Stomach (tissue), 9 donors: ENCODE data around the gene DPP7. TPM values are rescaled to one million over a fixed set of nuclear protein-coding genes. Genes with fewer than 3 reads are reported as not detected.
"Not testable (repeated sequence)": the region's sequence is repeated elsewhere in the genome, so short reads cannot be mapped to it uniquely, and the experiment has no call there.

Experiments
- DNase-seq, 2 donors: peaks; one replicate each; pipeline versions ENCODE4 v3.0.0 to v3.0.0-alpha.2; 2013 to 2019
- H3K27ac ChIP-seq, 5 donors: fragments of 200-600 bp in 4 of 5; sonication (generic) in 4 of 5; one replicate each; pipeline ENCODE4 v1.5.1; 2013 to 2019; ENCODE audit warnings: mild to moderate bottlenecking in 1 of 5, moderate library complexity in 1 of 5
- H3K27me3 ChIP-seq, 3 donors: fragments of 200-600 bp; sonication (generic); one replicate each; pipeline ENCODE4 v1.5.1; 2017 to 2019; ENCODE audit warnings: mixed run types in 1 of 3
- H3K36me3 ChIP-seq, 4 donors: fragments of 200-600 bp; sonication (generic); 1 replicate in 3 of 4; 2 replicates in 1 of 4; pipeline ENCODE4 v1.5.1; 2016 to 2019
- H3K4me1 ChIP-seq, 4 donors: fragments of 200-600 bp; sonication (generic); one replicate each; pipeline ENCODE4 v1.5.1; 2016 to 2019
- H3K4me3 ChIP-seq, 4 donors: fragments of 200-600 bp; sonication (generic) in 3 of 4; one replicate each; pipeline ENCODE4 v1.5.1; 2016 to 2019; ENCODE audit warnings: mild to moderate bottlenecking in 1 of 4
- H3K9me3 ChIP-seq, 4 donors: fragments of 200-600 bp; sonication (generic); one replicate each; pipeline ENCODE4 v1.5.1; 2016 to 2019
- CTCF ChIP-seq, 7 experiments: fragments of 450-650 bp in 4 of 7; fragments of 200-600 bp in 3 of 7; sonication (generic) in 3 of 7; IDR thresholded peaks; one replicate each; pipeline ENCODE4 v1.5.1; 2016 to 2019; ENCODE audit warnings: antibody characterized with exemption in 7 of 7, control low read depth in 2 of 7, mild to moderate bottlenecking in 1 of 7
- EP300 ChIP-seq: sonication (generic); formaldehyde crosslinking; IDR thresholded peaks from one replicate; pipeline ENCODE4 v1.6.1; 2017; ENCODE audit warnings: antibody characterized with exemption
- POLR2A ChIP-seq, 4 donors: fragments of 450-650 bp; IDR thresholded peaks; one replicate each; pipeline ENCODE4 v1.6.1; 2016; ENCODE audit warnings: antibody characterized with exemption in 4 of 4, control low read depth in 2 of 4, mild to moderate bottlenecking in 1 of 4, moderate library complexity in 1 of 4
- POLR2AphosphoS5 ChIP-seq, 3 donors: sonication (generic); formaldehyde crosslinking; IDR thresholded peaks; one replicate each; pipeline ENCODE4 v1.6.1; 2016; ENCODE audit warnings: antibody characterized with exemption in 3 of 3
- WGBS, 5 donors: extraction: QIAGEN DNeasy Blood & Tissue Kit in 3 of 5; methylation state at CpG; one replicate each; pipeline versions ENCODE4 v1.1.5 to v1.1.7; 2013 to 2018; 5-methylcytosine and 5-hydroxymethylcytosine counted together
- intact Hi-C: fragments of 100-400 bp; cut with DNase I; formaldehyde crosslinking; loops from one replicate; pipeline ENCODE4 v1.15.1; 2023; ENCODE audit warnings: low total_unique reads
- polyA plus RNA-seq, 3 donors: library from polyadenylated mRNA; stranded (reverse); fragments of 200-250 nt; gene quantifications; one replicate each; pipeline ENCODE4 v1.2.3, GENCODE V29; 2013
- total RNA-seq, 5 donors: library from RNA; depleted of rRNA; stranded (reverse); fragments of >200 nt; gene quantifications; one replicate each; pipeline versions ENCODE4 v1.1.0 to v1.2.3, GENCODE V29; 2014 to 2016
- donor health status: healthy with polysubstance abuse.
- donor health status: Bipolar disorder and iron deficiency.
- donor health status: healthy.

The DPP7 gene
- total and polyA plus RNA-seq, 8 donors = 25.9 to 346 (median 199) TPM

DNA sequence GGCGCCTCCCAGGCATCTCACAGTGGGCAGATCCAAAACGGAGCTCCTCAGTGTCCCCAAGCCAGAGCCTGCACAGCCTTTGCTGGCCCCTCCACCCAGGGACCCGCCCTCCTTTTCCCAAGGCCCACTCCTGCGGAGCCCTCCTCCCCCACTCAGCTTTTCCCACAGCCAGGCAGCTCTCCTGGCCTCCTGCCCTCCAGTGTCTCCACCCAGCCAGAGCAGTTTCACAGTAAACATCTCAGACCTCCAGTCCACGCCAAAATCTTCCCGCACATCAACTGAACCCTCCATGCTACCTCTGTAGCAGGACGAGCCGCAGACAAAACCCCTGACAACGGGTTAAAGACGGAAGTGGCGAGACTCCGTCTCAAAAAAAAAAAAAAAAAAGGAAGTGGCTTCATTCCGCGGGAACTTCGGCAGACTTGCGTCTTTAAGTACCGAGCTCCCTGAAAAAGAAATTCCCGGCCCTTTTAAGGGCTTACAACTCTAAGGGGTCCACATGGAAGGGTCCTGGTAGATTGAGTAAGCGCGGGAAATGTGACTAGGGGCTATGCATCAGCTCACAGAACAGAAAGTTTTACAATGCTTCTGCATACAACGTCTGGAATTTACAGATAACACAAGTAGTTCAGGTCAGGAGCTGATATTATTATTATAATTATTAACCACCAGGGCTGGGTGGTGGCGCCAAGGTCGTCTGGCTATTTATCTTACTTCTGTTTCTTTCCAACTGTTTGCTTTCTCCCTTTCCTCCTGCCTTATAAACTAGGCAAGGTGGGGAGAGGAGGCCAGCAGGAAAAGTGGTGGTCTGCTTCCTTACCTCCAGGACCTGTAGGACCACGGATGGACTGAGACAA, 13.0 kb upstream of the DPP7 start:
- WGBS, 5 donors = 5 to 20% (median 12%) methylated on average over 24 of the region's 24 CpGs
- TF ChIP-seq POLR2AphosphoS5 (IDR thresholded peaks at IDR 0.05) (peak in 2 of 3 donors; percentile 13 to 15), CTCF (IDR thresholded peaks at IDR 0.05) (no peak)
- Histone ChIP-seq H3K27me3 (peaks cover 0 to 26% (median 3%) of the 10 kb centered on the region in 3 donors), H3K4me3 (peak overlapping the region; percentile 71 to 91 (median 74)), H3K9me3 (peaks cover 0 to 13% (median 9%) of the 10 kb centered on the region in 4 donors), H3K4me1 (peaks cover 31 to 44% (median 43%) of the 10 kb centered on the region in 4 donors), H3K27ac (peak overlapping the region; percentile 82 to 86 (median 83)), H3K36me3 (no peaks in the 10 kb centered on the region)
- DNase-seq = peak; percentile 73 to 79
- intact Hi-C loops = no loop called here

DNA sequence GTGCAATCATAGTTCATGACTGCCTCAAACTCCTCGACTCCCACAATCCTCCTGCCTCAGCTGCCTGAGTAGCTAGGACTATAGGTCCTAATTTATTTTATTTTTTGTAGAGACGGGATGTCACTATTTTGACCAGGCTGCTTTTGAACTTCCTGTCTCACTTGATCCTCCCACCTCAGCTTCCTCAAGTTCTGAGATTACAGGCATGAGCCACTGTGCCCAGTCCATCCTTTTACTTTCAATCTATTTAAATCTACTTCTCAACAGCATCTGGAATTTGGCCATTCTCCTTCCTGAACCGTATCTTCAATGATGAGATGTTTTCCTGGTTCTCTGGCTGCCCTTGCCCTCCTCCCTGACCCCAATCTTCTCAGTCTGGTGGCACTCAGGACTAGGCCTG, 12.3 kb upstream of the DPP7 start:
- Histone ChIP-seq H3K27ac (peak overlapping the region; percentile 70 to 86 (median 83)), H3K36me3 (no peaks in the 10 kb centered on the region), H3K27me3 (peaks cover 0 to 18% (median 3%) of the 10 kb centered on the region in 3 donors), H3K9me3 (peaks cover 0 to 13% (median 9%) of the 10 kb centered on the region in 4 donors), H3K4me1 (peaks cover 31 to 51% (median 46%) of the 10 kb centered on the region in 4 donors), H3K4me3 (peak overlapping the region in 3 of 4 donors; percentile 71 to 91 (median 75))
- DNase-seq = no peak
- intact Hi-C loops = no loop called here
- WGBS, 5 donors = 25 to 37% (median 33%) methylated on average over 3 of the region's 3 CpGs
- TF ChIP-seq CTCF (IDR thresholded peaks at IDR 0.05) (no peak), POLR2A (IDR thresholded peaks at IDR 0.05) (no peak), POLR2AphosphoS5 (IDR thresholded peaks at IDR 0.05) (no peak), EP300 (no peak)

DNA sequence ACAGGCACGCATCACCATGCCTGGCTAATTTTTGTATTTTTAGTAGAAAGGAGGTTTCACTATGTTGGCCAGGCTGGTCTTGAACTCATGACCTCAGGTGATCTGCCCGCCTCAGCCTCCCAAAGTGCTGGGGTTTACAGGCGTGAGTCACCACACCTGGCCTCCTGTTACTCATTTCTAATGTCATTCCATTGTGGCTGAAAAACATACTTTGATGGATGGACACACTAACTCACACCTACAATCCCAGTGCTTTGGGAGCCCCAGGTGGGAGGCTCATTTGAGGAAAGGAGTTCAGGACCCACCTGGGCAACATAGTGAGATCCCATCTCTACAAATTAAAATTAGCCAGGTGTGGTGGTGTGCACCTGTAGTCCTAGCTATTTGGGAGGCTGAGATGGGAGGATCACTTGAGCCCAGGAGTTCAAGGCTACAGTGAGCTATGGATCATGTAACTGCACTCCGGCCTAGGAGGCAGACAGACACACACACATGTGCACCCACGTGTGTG, 9.5 kb upstream of the DPP7 start:
- H3K36me3 ChIP-seq, H3K27me3 ChIP-seq, intact Hi-C loops, H3K9me3 ChIP-seq, H3K4me3 ChIP-seq, DNase-seq, H3K27ac ChIP-seq: not testable (repeated sequence)
- H3K4me1 ChIP-seq = peaks cover 24 to 40% (median 35%) of the 10 kb centered on the region in 4 donors
- 84 to 95% (median 91%) methylated on average over 5 of the region's 5 CpGs for WGBS, 5 donors

DNA sequence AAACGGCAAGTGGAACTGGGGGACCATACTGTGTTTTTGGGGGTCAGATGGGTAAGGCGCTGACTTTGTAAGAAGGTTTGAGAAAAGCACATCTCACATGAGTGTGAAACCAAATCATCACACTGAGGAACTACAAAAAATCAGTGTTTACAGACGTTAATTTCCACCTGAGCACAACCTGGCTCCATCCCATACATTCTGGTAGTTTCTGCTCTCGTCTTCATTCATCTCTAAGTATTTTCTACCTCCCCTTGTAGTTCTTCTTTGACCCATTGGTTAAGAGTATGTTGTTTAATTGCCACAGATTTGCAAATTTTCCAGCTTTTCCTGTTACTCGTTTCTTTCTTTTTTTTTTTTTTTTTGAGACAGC, 8.9 kb upstream of the DPP7 start:
- WGBS, 5 donors = 70 to 88% (median 77%) methylated on average over 5 of the region's 5 CpGs

GRCh38 chr9:137122796-137123467, 8.4 kb upstream of the DPP7 start:
- H3K9me3 ChIP-seq, H3K4me3 ChIP-seq, DNase-seq, H3K27ac ChIP-seq, intact Hi-C loops, H3K36me3 ChIP-seq, H3K27me3 ChIP-seq: not testable (repeated sequence)
- 84 to 92% (median 90%) methylated on average over 15 to 16 of the region's 16 CpGs for WGBS, 5 donors
- H3K4me1 ChIP-seq = peaks cover 14 to 29% (median 24%) of the 10 kb centered on the region in 4 donors

More for the DNA sequence above, 8.9 kb upstream of the DPP7 start:
- Histone ChIP-seq H3K27ac (no peak overlapping the region), H3K4me3 (no peak overlapping the region), H3K27me3 (no peaks in the 10 kb centered on the region), H3K36me3 (no peaks in the 10 kb centered on the region), H3K4me1 (peaks cover 19 to 34% (median 29%) of the 10 kb centered on the region in 4 donors), H3K9me3 (no peaks in the 10 kb centered on the region)
- no peak for DNase-seq
- intact Hi-C loops = no loop called here
- no peak for TF ChIP-seq POLR2A (IDR thresholded peaks at IDR 0.05)
- no peak for TF ChIP-seq EP300
- TF ChIP-seq CTCF (IDR thresholded peaks at IDR 0.05) = no peak
- no peak for TF ChIP-seq POLR2AphosphoS5 (IDR thresholded peaks at IDR 0.05)

GRCh38 chr9:137121927-137122795, 7.6 kb upstream of the DPP7 start:
- peaks cover 11 to 21% (median 16%) of the 10 kb centered on the region in 4 donors for H3K4me1 ChIP-seq
- 59 to 69% (median 62%) methylated on average over 17 to 25 of the region's 25 CpGs for WGBS, 5 donors

DNA sequence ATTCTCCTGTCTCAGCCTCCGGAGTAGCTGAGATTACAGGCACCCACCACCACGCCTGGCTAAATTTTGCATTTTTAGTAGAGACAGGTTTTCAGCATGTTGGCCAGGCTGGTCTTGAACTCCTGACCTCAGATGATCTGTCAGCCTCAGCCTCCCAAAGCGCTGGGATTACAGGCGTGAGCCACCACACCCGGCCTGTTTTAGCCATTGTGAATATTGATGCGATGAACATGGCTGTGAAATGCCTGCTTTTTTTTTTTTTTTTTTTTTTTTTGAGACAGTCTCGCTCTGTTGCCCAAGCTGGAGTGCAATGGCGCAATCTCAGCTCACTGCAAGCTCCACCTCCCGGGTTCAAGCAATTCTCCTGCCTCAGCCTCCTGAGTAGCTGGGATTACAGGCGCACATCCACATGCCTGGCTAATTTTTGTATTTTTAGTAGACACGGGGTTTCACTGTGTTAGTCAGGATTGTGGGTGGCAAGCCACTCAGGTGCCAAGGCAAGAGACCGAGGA, 3.6 kb upstream of the DPP7 start:
- intact Hi-C loops = loop anchor here (5.0 to 10.0 kb wide), 2 partner anchors 67 to 109 kb away; partner anchors contain the start of genes ANAPC2, CYSRT1, RNF224 and SSNA1
- not testable (repeated sequence) for DNase-seq

More at GRCh38 chr9:137121927-137122795, 7.6 kb upstream of the DPP7 start:
- H3K27ac ChIP-seq, H3K4me3 ChIP-seq, intact Hi-C loops, H3K36me3 ChIP-seq, H3K27me3 ChIP-seq, H3K9me3 ChIP-seq, DNase-seq: not testable (repeated sequence)

More for the DNA sequence above, 3.6 kb upstream of the DPP7 start:
- not testable (repeated sequence) for H3K4me3 ChIP-seq, H3K36me3 ChIP-seq, H3K9me3 ChIP-seq, H3K27ac ChIP-seq
- 79 to 82% (median 80%) methylated on average over 12 of the region's 12 CpGs for WGBS, 5 donors
- peaks cover 0 to 28% (median 0%) of the 10 kb centered on the region in 3 donors for H3K27me3 ChIP-seq
- H3K4me1 ChIP-seq = peaks cover 8 to 30% (median 26%) of the 10 kb centered on the region in 4 donors
